Endodermal cell (in vitro differentiated cells): Measurements from ENCODE around the gene NT5DC1. TPM values are rescaled to one million over a fixed set of nuclear protein-coding genes. Genes with fewer than 3 reads are reported as not detected.

ENCODE experiments used
- DNase-seq: peaks from one replicate; pipeline ENCODE4 v3.0.0-alpha.2; 2017
- H3K27ac ChIP-seq: 2 replicates; pipeline ENCODE4 v1.5.1; 2013; ENCODE audit warnings: mild to moderate bottlenecking, low read depth, low read length, moderate library complexity
- H3K27me3 ChIP-seq: 2 replicates; pipeline ENCODE4 v1.6.1; 2013; ENCODE audit warnings: mild to moderate bottlenecking, low read length, moderate library complexity; ENCODE audit not compliant: insufficient read depth, control insufficient read depth, poor library complexity, severe bottlenecking
- H3K36me3 ChIP-seq: 2 replicates; pipeline ENCODE4 v1.7.0; 2013; ENCODE audit warnings: mild to moderate bottlenecking, low read length, moderate library complexity; ENCODE audit not compliant: control insufficient read depth, insufficient read depth
- H3K4me1 ChIP-seq: one replicate; pipeline ENCODE4 v1.7.0; 2013; ENCODE audit warnings: low read length; ENCODE audit not compliant: control insufficient read depth, insufficient read depth
- H3K4me3 ChIP-seq: 2 replicates; pipeline ENCODE4 v1.5.1; 2013; ENCODE audit warnings: mild to moderate bottlenecking, low read length, moderate library complexity
- H3K9ac ChIP-seq: 2 replicates; pipeline ENCODE4 v1.6.1; 2013; ENCODE audit warnings: mild to moderate bottlenecking, low read length, moderate library complexity; ENCODE audit not compliant: poor library complexity, severe bottlenecking; ENCODE audit errors: extremely low read depth
- H3K9me3 ChIP-seq: 2 replicates; pipeline ENCODE4 v1.6.1; 2013; ENCODE audit warnings: mild to moderate bottlenecking, low read length, moderate library complexity; ENCODE audit not compliant: control insufficient read depth
- H3K27ac Mint-ChIP-seq: 2 replicates; pipeline ENCODE4 v1.8.0; 2020; ENCODE audit warnings: mixed read lengths
- H3K27me3 Mint-ChIP-seq: 2 replicates; pipeline ENCODE4 v1.8.0; 2021; ENCODE audit warnings: mild to moderate bottlenecking, mixed read lengths; ENCODE audit not compliant: insufficient read depth
- H3K36me3 Mint-ChIP-seq: 2 replicates; pipeline ENCODE4 v1.8.0; 2020; ENCODE audit warnings: low read depth, mixed read lengths
- H3K4me1 Mint-ChIP-seq: 2 replicates; pipeline ENCODE4 v1.8.0; 2020; ENCODE audit warnings: mixed read lengths
- H3K4me3 Mint-ChIP-seq: 2 replicates; pipeline ENCODE4 v1.8.0; 2020; ENCODE audit warnings: mild to moderate bottlenecking, moderate library complexity, mixed read lengths
- H3K9me3 Mint-ChIP-seq: 2 replicates; pipeline ENCODE4 v1.8.0; 2020; ENCODE audit warnings: mild to moderate bottlenecking, mixed read lengths
- CTCF ChIP-seq: fragments of 200-600 bp; sonication (generic); conservative IDR thresholded peaks from 2 replicates; pipeline ENCODE4 v1.5.0; 2021; ENCODE audit warnings: antibody characterized with exemption, mild to moderate bottlenecking
- WGBS, 2 experiments: methylation state at CpG; one replicate each; pipeline versions ENCODE4 v1.1.5 to v1.1.7; 2013; ENCODE audit warnings: missing lambda C conversion rate in 2 of 2, mixed read lengths in 1 of 2; ENCODE audit not compliant: insufficient coverage in 1 of 2, insufficient read length in 1 of 2; 5-methylcytosine and 5-hydroxymethylcytosine counted together
- total RNA-seq, 2 donors: library from RNA; stranded (reverse); fragmentation: NEBNext Ultra II Directional in 1 of 2; extraction: Animal tissue kit (Norgen Biotek cat#: 25700) in 1 of 2; gene quantifications; 2 replicates in 1 of 2; 3 replicates in 1 of 2; pipeline ENCODE4 v1.2.1, GENCODE V29; 2021

The NT5DC1 gene
- total RNA-seq, 2 donors from 2014 or later, result 83.0 to 136 TPM

- Mint-ChIP-seq H3K36me3 (peaks cover 6% of the 10 kb centered on the region), H3K4me3 (no peak overlapping the region), H3K27me3 (no peaks in the 10 kb centered on the region), H3K9me3 (peaks cover 3% of the 10 kb centered on the region), H3K27ac (no peak overlapping the region), H3K4me1 (no peaks in the 10 kb centered on the region)
- Histone ChIP-seq H3K9me3 (peaks cover 15% of the 10 kb centered on the region), H3K4me1 (no peaks in the 10 kb centered on the region), H3K4me3 (no peak overlapping the region), H3K27ac (no peak overlapping the region), H3K9ac (no peak overlapping the region), H3K36me3 (no peaks in the 10 kb centered on the region), H3K27me3 (no peaks in the 10 kb centered on the region)
- WGBS, 2 experiments, result 87 to 94% methylated on average over 4 of the region's 4 CpGs
- TF ChIP-seq CTCF, result no peak
- no peak for DNase-seq
Observed at GRCh38 chr6:116087437-116088027, 13.1 kb upstream of the NT5DC1 start.

GRCh38 chr6:116088946-116089345, 11.7 kb upstream of the NT5DC1 start:
- peaks cover 4% of the 10 kb centered on the region for H3K9me3 Mint-ChIP-seq
- H3K9me3 ChIP-seq, result peaks cover 15% of the 10 kb centered on the region
- no peak overlapping the region for H3K4me3 ChIP-seq
- no peak overlapping the region for H3K4me3 Mint-ChIP-seq
- H3K36me3 Mint-ChIP-seq, result peaks cover 6% of the 10 kb centered on the region
- H3K9ac ChIP-seq, result no peak overlapping the region
- no peak overlapping the region for H3K27ac Mint-ChIP-seq
- no peaks in the 10 kb centered on the region for H3K36me3 ChIP-seq
- peaks cover 9% of the 10 kb centered on the region for H3K4me1 Mint-ChIP-seq
- no peaks in the 10 kb centered on the region for H3K4me1 ChIP-seq
- DNase-seq, result no peak
- no peak overlapping the region for H3K27ac ChIP-seq
- H3K27me3 Mint-ChIP-seq, result no peaks in the 10 kb centered on the region
- TF ChIP-seq CTCF, result no peak
- H3K27me3 ChIP-seq, result no peaks in the 10 kb centered on the region

DNA sequence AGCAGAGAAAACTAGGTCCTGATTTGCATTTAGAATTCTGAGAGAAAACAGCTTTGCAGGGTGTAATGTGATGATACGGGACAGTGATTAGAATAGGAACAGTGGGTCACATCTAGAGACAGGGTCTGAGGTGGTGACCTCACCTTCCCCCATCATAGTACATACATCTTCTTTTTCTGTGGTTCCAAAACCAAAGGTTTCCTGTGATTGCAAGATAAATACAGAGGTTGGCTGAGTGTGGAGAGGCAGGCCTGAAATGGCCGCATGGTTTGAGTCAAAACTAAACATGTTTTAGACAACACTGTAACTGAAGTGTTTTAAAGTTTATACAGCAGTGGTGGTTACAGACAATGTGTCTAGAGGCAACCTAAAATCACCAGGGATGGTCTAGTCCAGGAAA, 10.4 kb upstream of the NT5DC1 start:
- no peak for TF ChIP-seq CTCF
- H3K27ac Mint-ChIP-seq, result no peak overlapping the region
- no peak for DNase-seq
- no peaks in the 10 kb centered on the region for H3K36me3 ChIP-seq
- no peak overlapping the region for H3K4me3 Mint-ChIP-seq
- no peak overlapping the region for H3K4me3 ChIP-seq
- H3K4me1 ChIP-seq, result no peaks in the 10 kb centered on the region
- H3K27me3 ChIP-seq, result no peaks in the 10 kb centered on the region
- peaks cover 28% of the 10 kb centered on the region for H3K9me3 ChIP-seq
- no peak overlapping the region for H3K9ac ChIP-seq
- H3K9me3 Mint-ChIP-seq, result peaks cover 12% of the 10 kb centered on the region
- WGBS, 2 experiments, result 89 to 92% methylated on average over 1 to 2 of the region's 2 CpGs
- no peak overlapping the region for H3K27ac ChIP-seq
- H3K4me1 Mint-ChIP-seq, result peaks cover 9% of the 10 kb centered on the region
- peaks cover 6% of the 10 kb centered on the region for H3K36me3 Mint-ChIP-seq
- no peaks in the 10 kb centered on the region for H3K27me3 Mint-ChIP-seq
